HG03558 (cell line): Measurements from ENCODE around the gene BCL7A.
"Not testable (repeated sequence)": the region's sequence is repeated elsewhere in the genome, so short reads cannot be mapped to it uniquely, and the experiment has no call there.

ENCODE experiments used
- ATAC-seq: cut with Tn5 transposase; IDR thresholded peaks from one replicate; pipeline ENCODE4 v1.9.1; 2021; ENCODE audit warnings: moderate number of reproducible peaks; ENCODE audit not compliant: unreplicated experiment; ENCODE audit errors: extremely low read depth

Gene BCL7A

DNA sequence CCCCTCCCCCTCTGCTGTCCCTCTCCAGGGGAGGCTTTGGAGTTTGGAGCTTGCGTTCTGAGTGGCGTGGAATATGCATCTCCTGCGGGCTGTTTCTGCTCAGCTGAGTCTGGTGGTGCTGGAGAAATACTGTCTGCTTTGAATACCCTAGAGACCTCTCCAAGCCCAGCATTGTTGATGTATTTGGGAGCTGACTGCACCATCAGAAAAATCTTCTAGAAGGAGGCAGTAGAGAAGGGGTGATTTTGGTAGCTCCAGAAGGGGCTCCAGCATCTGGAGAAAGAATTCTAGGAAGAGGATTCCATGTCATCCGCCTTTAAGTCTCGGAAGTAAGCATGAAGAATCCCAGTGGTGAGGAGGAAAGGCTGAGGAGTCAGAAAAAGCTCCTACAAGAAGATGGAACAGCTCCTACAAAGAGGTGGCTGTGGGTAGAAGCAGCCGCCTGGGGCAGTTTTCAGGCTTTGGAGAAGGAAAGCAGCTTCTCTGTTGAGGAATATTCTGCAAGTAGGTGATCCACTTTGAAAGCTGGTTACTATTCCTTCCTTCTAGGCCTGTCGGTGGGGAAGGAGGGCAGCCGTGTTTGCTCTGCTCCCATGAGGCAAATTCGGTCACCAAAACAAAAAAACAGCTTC, 66.6 kb downstream of the BCL7A start:
- ATAC-seq, result no peak

DNA sequence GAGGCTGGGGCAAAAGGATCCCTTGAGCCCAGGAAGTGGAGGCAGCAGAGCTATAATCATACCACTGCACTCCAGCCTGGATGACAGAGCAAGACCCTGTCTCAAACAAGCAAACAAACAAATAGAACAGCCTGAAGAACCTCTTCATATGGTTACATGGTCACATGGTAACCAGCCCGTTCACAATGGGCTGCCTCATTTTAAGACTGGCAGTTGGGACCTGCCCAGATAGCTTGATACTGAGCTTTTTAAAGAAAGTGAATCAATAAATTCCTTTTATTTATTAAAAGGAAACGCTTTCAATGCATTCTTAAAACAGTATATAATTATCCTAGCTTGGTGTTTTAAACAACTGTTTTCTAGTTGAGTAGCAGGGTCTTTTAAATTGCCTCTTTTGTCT, 67.4 kb downstream of the BCL7A start:
- ATAC-seq, result no peak

- ATAC-seq, result no peak
Measured at GRCh38 chr12:122090759-122091515, 69.3 kb downstream of the BCL7A start.

GRCh38 chr12:122093098-122093883, 71.6 kb downstream of the BCL7A start:
- ATAC-seq, result no peak

- no peak for ATAC-seq
Measured at GRCh38 chr12:122094137-122094734, 72.6 kb downstream of the BCL7A start.

GRCh38 chr12:122094735-122095631, 73.3 kb downstream of the BCL7A start:
- no peak for ATAC-seq

DNA sequence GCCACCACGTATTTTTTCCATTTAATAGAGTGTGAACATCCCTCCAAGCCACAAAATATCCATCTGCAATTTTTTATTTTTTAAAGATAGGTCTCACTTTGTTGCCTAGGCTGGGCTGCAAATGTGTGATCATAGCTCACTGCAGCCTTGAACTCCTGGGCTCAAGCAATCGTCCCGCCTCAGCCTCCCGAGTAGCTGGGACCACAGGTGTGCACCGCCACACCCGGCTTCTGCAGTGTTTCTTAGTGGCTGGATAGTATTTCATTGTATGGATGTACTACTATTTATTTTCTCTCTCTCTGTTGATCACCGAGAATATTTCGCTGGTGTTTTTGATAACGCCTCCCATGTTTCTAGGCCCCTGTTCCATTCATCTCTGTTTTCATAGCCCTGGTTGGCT, 74.3 kb downstream of the BCL7A start:
- ATAC-seq, result no peak

DNA sequence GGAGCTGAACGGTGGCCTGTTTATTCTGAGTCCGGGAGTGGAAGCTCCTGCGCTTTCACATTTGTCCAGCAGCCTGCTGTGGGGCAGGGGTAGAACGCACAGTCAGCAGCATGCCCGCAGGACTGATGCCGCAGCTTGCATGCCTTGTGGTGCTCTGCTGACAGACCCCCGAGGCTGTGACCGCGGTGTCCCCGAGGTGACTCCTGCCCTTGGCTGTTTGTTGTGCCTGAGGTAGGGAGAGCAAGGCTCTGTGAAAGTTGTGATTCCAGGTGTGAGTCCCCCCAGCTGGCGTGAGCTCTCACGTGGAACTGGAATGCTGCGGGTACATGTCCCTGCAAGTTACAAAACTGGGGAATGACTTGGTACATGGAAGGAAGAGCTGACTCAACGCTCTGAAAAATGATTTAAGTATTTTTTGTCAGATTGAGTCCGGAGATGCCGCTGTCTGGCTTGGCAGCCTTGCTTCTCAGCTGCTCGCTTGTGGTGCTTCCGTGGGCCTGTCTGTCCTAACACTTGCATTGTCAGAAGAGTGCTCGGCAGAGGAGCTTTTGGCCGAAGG, 75.0 kb downstream of the BCL7A start:
- ATAC-seq, result no peak

- no peak for ATAC-seq
Measured at GRCh38 chr12:122097584-122097926, 75.9 kb downstream of the BCL7A start.

DNA sequence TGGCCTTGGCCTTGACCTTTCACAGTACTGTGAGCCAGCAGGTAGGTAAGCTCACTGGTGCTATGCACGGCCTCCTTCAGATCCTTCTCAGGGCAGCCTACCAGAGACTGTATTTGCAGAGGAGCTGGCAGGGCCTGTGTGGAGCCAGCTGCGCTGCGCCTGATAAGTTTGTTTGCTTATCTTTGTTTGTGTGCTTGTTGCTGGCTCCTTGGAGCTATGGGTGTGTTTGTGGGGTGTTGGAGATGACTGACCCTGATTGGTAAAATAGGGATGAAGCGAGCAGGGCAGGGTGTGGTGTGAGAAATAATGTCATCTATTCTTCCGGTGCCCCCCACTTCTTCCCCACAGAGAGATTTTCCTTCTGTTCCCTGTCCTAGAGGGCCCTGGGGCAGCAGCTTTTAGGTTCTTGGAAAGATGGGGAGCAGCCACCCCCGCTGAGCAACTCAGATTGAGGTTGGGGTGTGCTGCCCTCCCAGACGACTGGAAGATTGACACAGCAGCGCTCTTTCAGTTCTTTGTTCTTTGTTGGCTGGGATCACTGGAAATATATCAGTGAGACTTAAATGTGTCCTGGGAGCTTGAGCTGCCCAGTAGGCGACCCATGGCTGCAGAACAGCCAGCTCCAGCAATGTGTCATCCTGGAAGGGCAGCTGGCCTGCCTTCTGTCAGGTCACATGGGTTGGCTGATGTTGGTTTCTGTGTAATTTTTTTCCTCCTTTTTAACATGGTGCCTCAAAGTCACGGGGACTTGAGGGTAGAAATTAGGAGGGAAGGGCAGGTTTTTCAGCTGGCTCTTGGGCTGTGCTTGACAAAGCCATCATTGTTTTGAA, 76.5 kb downstream of the BCL7A start:
- ATAC-seq, result no peak

- no peak for ATAC-seq
Measured at GRCh38 chr12:122099280-122099749, 77.6 kb downstream of the BCL7A start.

- no peak for ATAC-seq
Measured at GRCh38 chr12:122099856-122100255, 78.2 kb downstream of the BCL7A start.

DNA sequence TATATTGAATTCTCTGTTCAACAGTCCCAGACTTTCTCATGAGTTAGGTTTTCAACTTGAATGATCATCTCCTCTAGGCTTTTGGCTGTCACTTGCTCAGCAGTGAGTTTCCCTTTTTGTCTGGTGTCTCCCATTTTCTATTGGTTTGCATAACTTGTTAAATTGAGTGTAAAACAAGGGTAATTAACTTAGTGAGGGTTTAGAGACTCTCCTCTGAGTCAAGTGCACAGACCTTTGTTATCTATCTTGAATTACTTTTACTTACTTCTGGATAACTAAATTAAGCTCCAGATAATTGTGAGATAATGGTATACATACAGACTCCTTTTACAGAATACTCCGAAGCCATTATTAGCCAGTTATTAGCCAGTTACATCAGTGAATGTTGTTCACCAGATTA, 78.9 kb downstream of the BCL7A start:
- no peak for ATAC-seq

GRCh38 chr12:122102331-122102730, 80.6 kb downstream of the BCL7A start:
- ATAC-seq, result no peak

DNA sequence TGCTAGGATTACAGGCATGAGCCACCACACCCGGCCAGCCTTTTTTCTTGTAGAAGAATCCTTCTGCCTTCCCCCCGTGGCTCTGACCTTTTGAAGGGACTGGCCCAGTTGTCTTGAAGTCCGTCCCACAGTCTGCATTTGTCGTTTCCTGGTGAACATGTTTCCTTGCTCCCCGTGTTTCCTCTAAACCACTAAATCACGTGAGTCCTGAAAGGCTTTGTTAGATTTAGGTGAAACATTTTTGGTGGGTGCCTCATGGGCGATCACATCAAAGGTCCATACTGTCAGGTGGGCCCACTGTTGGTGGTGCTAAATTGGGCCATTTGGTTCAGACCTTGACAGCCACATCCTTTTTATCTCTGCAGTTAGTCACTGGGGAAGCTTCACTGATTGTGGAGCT, 83.2 kb downstream of the BCL7A start:
- no peak for ATAC-seq

GRCh38 chr12:122105496-122105895, 83.8 kb downstream of the BCL7A start:
- not testable (repeated sequence) for ATAC-seq

- ATAC-seq, result no peak
Measured at GRCh38 chr12:122106843-122107242, 85.2 kb downstream of the BCL7A start.

GRCh38 chr12:122107261-122107660, 85.6 kb downstream of the BCL7A start:
- ATAC-seq, result no peak
